ENCODE results near the gene COX4I1. TPM values are rescaled to one million over a fixed set of nuclear protein-coding genes. Genes with fewer than 3 reads are reported as not detected.
A peak's percentile ranks its signal among the peaks of the same experiment; 100 is the strongest.

Gene COX4I1
- total RNA-seq, 1 donor from 2014 or later, result 308 TPM

GRCh38 chr16:85847036-85847435, 47.5 kb downstream of the COX4I1 start:
- Histone ChIP-seq H3K27me3 (no peaks in the 10 kb centered on the region), H3K36me3 (no peaks in the 10 kb centered on the region), H2AFZ (replicated peaks) (no peak overlapping the region), H3K79me2 (ENCODE audit: low read depth) (no peaks in the 10 kb centered on the region), H3K4me3 (no peak overlapping the region), H3F3A (ENCODE audit: low read depth) (no peaks in the 10 kb centered on the region), H3K9me3 (ENCODE audit: low read depth) (no peaks in the 10 kb centered on the region), H3K9ac (no peak overlapping the region), H4K20me1 (ENCODE audit: low read depth) (no peaks in the 10 kb centered on the region), H3K4me1 (no peaks in the 10 kb centered on the region), H3K27ac (no peak overlapping the region), H3K4me2 (no peak overlapping the region)
- TF ChIP-seq EZH2phosphoT487 (IDR thresholded peaks at IDR 0.05), result no peak
- TF ChIP-seq, protein P1, sequence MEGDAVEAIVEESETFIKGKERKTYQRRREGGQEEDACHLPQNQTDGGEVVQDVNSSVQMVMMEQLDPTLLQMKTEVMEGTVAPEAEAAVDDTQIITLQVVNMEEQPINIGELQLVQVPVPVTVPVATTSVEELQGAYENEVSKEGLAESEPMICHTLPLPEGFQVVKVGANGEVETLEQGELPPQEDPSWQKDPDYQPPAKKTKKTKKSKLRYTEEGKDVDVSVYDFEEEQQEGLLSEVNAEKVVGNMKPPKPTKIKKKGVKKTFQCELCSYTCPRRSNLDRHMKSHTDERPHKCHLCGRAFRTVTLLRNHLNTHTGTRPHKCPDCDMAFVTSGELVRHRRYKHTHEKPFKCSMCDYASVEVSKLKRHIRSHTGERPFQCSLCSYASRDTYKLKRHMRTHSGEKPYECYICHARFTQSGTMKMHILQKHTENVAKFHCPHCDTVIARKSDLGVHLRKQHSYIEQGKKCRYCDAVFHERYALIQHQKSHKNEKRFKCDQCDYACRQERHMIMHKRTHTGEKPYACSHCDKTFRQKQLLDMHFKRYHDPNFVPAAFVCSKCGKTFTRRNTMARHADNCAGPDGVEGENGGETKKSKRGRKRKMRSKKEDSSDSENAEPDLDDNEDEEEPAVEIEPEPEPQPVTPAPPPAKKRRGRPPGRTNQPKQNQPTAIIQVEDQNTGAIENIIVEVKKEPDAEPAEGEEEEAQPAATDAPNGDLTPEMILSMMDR (IDR thresholded peaks at IDR 0.05), result no peak
- no peak for TF ChIP-seq EZH2 (IDR thresholded peaks at IDR 0.05)
- H3K4me1 Mint-ChIP-seq, result peaks cover 3% of the 10 kb centered on the region
- H3K9me3 Mint-ChIP-seq, result no peaks in the 10 kb centered on the region
- no peaks in the 10 kb centered on the region for H3K36me3 Mint-ChIP-seq
- no peak overlapping the region for H3K4me3 Mint-ChIP-seq
- H3K27me3 Mint-ChIP-seq (ENCODE audit: insufficient read depth, low read depth), result peaks cover 5% of the 10 kb centered on the region
- DNase-seq (ENCODE audit: low spot score), result no peak
- peak overlapping the region; percentile 1 for H3K27ac Mint-ChIP-seq

- Mint-ChIP-seq H3K9me3 (no peaks in the 10 kb centered on the region), H3K27ac (no peak overlapping the region)
- no peak overlapping the region for H3K4me3 ChIP-seq
Measured at GRCh38 chr16:85847681-85848601, 48.4 kb downstream of the COX4I1 start.

GRCh38 chr16:85848986-85849385, 49.5 kb downstream of the COX4I1 start:
- H3K4me1 ChIP-seq, result no peaks in the 10 kb centered on the region
- Mint-ChIP-seq H3K27ac (no peak overlapping the region), H3K36me3 (no peaks in the 10 kb centered on the region), H3K4me1 (peaks cover 10% of the 10 kb centered on the region), H3K4me3 (no peak overlapping the region), H3K9me3 (no peaks in the 10 kb centered on the region), H3K27me3 (ENCODE audit: insufficient read depth, low read depth) (peaks cover 5% of the 10 kb centered on the region)
- H3K4me2 ChIP-seq, result no peak overlapping the region
- H2AFZ ChIP-seq (replicated peaks), result no peak overlapping the region
- no peaks in the 10 kb centered on the region for H3F3A ChIP-seq (ENCODE audit: low read depth)
- H3K27ac ChIP-seq, result no peak overlapping the region
- no peaks in the 10 kb centered on the region for H3K27me3 ChIP-seq
- H3K9me3 ChIP-seq (ENCODE audit: low read depth), result no peaks in the 10 kb centered on the region
- no peak overlapping the region for H3K9ac ChIP-seq
- H4K20me1 ChIP-seq (ENCODE audit: low read depth), result no peaks in the 10 kb centered on the region
- DNase-seq (ENCODE audit: low spot score), result no peak
- H3K4me3 ChIP-seq, result no peak overlapping the region
- H3K36me3 ChIP-seq, result no peaks in the 10 kb centered on the region
- no peaks in the 10 kb centered on the region for H3K79me2 ChIP-seq (ENCODE audit: low read depth)
- TF ChIP-seq EZH2 (IDR thresholded peaks at IDR 0.05) (no peak), EZH2phosphoT487 (IDR thresholded peaks at IDR 0.05) (no peak)
- TF ChIP-seq, protein P1 (IDR thresholded peaks at IDR 0.05), result no peak

More at GRCh38 chr16:85847681-85848601, 48.4 kb downstream of the COX4I1 start:
- no peaks in the 10 kb centered on the region for H3K9me3 ChIP-seq (ENCODE audit: low read depth)
- no peak for DNase-seq (ENCODE audit: low spot score)
- peaks cover 3% of the 10 kb centered on the region for H3K4me1 Mint-ChIP-seq
- no peaks in the 10 kb centered on the region for H3K36me3 ChIP-seq
- H2AFZ ChIP-seq (replicated peaks), result no peak overlapping the region
- no peaks in the 10 kb centered on the region for H3F3A ChIP-seq (ENCODE audit: low read depth)
- H3K27me3 ChIP-seq, result no peaks in the 10 kb centered on the region
- H3K27me3 Mint-ChIP-seq (ENCODE audit: insufficient read depth, low read depth), result peaks cover 5% of the 10 kb centered on the region
- no peak overlapping the region for H3K27ac ChIP-seq
- no peak overlapping the region for H3K9ac ChIP-seq
- no peak overlapping the region for H3K4me2 ChIP-seq
- H3K4me1 ChIP-seq, result no peaks in the 10 kb centered on the region
- H3K4me3 Mint-ChIP-seq, result no peak overlapping the region
- H4K20me1 ChIP-seq (ENCODE audit: low read depth), result no peaks in the 10 kb centered on the region
- H3K79me2 ChIP-seq (ENCODE audit: low read depth), result no peaks in the 10 kb centered on the region
- H3K36me3 Mint-ChIP-seq, result no peaks in the 10 kb centered on the region
- TF ChIP-seq EZH2 (IDR thresholded peaks at IDR 0.05), result no peak
- TF ChIP-seq EZH2phosphoT487 (IDR thresholded peaks at IDR 0.05), result no peak
- TF ChIP-seq, protein P1 (IDR thresholded peaks at IDR 0.05), result no peak
